Measurements from ENCODE around the gene EFHD1. TPM values are rescaled to one million over a fixed set of nuclear protein-coding genes. Genes with fewer than 3 reads are reported as not detected.

The EFHD1 gene
- total and polyA plus RNA-seq, 9 of the 15 experiments (the other 6 are each of a cell fraction or from before 2014, with no cell fraction given) = 0.66 to 9.1 (median 2.0) TPM

DNA sequence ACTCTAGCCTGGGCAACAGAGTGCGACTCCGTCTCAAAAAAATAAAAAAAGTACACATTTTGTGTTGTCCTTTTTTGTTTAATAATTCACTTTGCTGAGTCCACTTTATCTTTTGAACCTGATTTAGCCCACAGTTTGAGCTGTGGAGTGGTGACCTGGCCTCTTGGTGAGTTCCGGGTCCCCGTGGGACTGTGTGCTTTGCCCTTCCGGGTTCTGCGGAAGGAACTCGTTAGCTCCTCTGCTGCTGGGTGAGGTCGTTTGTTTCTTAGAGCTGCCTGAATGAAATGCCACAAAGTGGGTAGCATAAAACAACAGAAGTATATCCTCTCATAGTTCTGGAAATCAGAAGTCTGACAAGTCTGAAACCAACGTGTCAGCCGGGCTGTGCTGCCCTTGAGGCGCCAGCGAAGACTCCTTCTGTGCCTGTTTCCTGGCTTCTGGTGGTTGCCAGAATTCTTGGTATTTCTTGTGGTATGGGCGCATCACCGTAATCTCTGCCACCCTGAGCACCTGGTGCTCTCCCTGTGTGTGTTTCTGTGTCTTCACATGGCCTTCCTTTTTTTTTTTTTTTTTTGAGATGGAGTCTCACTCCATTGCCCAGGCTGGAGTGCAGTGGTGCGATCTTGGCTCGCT lies 3.5 kb downstream of the EFHD1 start:
- ATAC-seq (no peak), DNase-seq (ENCODE audit: extremely low read depth in 1 of 4, low spot score in 3 of 4) (no peak)
- POLR2A ChIA-PET = no interaction called here

More for the DNA sequence above, 3.5 kb downstream of the EFHD1 start:
- no peak overlapping the region for H3K4me3 ChIP-seq
- no peak overlapping the region for H3K4me2 ChIP-seq (ENCODE audit: insufficient read depth, low read length)
- H3K27ac ChIP-seq (ENCODE audit: extremely low read depth, low read depth, low read length) = no peak overlapping the region
- no peaks in the 10 kb centered on the region for H3K36me3 ChIP-seq (ENCODE audit: control insufficient read depth, insufficient read depth, low read length)
- in situ Hi-C loops (cut with MboI) (no loop called here), intact Hi-C loops (cut with micrococcal nuclease) (no loop called here)
- no peaks in the 10 kb centered on the region for H3K9me1 ChIP-seq (ENCODE audit: control insufficient read depth, insufficient read depth, low read length)
- H3K9ac ChIP-seq (ENCODE audit: insufficient read depth in 1 of 2, low read depth in 2 of 2, low read length in 2 of 2) = no peak overlapping the region
- H4K20me1 ChIP-seq (replicated peaks; ENCODE audit: control insufficient read depth, insufficient read depth, low read length) = no peaks in the 10 kb centered on the region
- H2AFZ ChIP-seq (ENCODE audit: low read depth, low read length) = no peak overlapping the region
- no TSS peak for BruUV-seq (replicated peaks)
- no peak for FAIRE-seq
- H3K27me3 ChIP-seq (ENCODE audit: control insufficient read depth in 2 of 2, insufficient read depth in 2 of 2, low read length in 2 of 2) = peaks cover 0 to 6% of the 10 kb centered on the region in 2 experiments; a peak in 2 of 5 replicates
- WGBS (ENCODE audit: insufficient coverage, low coverage, missing lambda C conversion rate) = 51% methylated on average over 12 of the region's 16 CpGs
- no peaks in the 10 kb centered on the region for H3K79me2 ChIP-seq (ENCODE audit: control insufficient read depth, insufficient read depth, low read length)
- peaks cover 0 to 21% of the 10 kb centered on the region in 2 experiments; a peak in 3 of 5 replicates for H3K4me1 ChIP-seq (replicated peaks in 1 of 2; ENCODE audit: control insufficient read depth in 2 of 2, insufficient read depth in 2 of 2, low read length in 2 of 2)
- H3K9me3 ChIP-seq (replicated peaks; ENCODE audit: control insufficient read depth, insufficient read depth, low read depth, low read length) = no peaks in the 10 kb centered on the region
- CTCF ChIA-PET (ENCODE audit: low intra/inter-chr PET ratio) = no interaction called here
- TF ChIP-seq YBX1 (IDR thresholded peaks at IDR 0.05) = no peak
- TF ChIP-seq NCOA1 (IDR thresholded peaks at IDR 0.05; ENCODE audit: low read depth) = no peak
- TF ChIP-seq SMAD3 (CRISPR knock-in tag; conservative IDR thresholded peaks at IDR 0.05) = no peak
- no peak for TF ChIP-seq DNMT1 (IDR thresholded peaks at IDR 0.05)
- no peak for TF ChIP-seq ZNF584 (CRISPR knock-in tag; IDR thresholded peaks at IDR 0.05; ENCODE audit: low read depth)
- TF ChIP-seq, protein P1, sequence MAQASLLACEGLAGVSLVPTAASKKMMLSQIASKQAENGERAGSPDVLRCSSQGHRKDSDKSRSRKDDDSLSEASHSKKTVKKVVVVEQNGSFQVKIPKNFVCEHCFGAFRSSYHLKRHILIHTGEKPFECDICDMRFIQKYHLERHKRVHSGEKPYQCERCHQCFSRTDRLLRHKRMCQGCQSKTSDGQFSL (CRISPR knock-in tag; IDR thresholded peaks at IDR 0.05) = no peak
- TF ChIP-seq, protein P1 (tag; IDR thresholded peaks at IDR 0.05) = no peak
- TF ChIP-seq POLR2AphosphoS2 (IDR thresholded peaks at IDR 0.05; ENCODE audit: low read length) = no peak
- TF ChIP-seq ZFX (CRISPR knock-in tag; IDR thresholded peaks at IDR 0.05) = no peak
- no peak for TF ChIP-seq NFIC (IDR thresholded peaks at IDR 0.05)

All from K562 (cell line).